SK-N-MC (cell line): ENCODE data around the gene HIGD2B.

ENCODE experiments used
- EZH2 ChIP-seq: fragments of 200-600 bp; sonication (generic); IDR thresholded peaks from one replicate; pipeline ENCODE4 v1.6.1; 2017; ENCODE audit warnings: antibody characterized with exemption
- FOXP2 ChIP-seq: optimal IDR thresholded peaks from 2 replicates; pipeline ENCODE3; 2011; ENCODE audit warnings: mild to moderate bottlenecking, moderate library complexity; ENCODE audit not compliant: insufficient read depth; ENCODE audit errors: extremely low read length, control extremely low read depth
- POLR2AphosphoS5 ChIP-seq: IDR thresholded peaks from 2 replicates; pipeline ENCODE4 v1.6.1; 2012; ENCODE audit warnings: mild to moderate bottlenecking, low read depth, low read length, borderline replicate concordance

DNA sequence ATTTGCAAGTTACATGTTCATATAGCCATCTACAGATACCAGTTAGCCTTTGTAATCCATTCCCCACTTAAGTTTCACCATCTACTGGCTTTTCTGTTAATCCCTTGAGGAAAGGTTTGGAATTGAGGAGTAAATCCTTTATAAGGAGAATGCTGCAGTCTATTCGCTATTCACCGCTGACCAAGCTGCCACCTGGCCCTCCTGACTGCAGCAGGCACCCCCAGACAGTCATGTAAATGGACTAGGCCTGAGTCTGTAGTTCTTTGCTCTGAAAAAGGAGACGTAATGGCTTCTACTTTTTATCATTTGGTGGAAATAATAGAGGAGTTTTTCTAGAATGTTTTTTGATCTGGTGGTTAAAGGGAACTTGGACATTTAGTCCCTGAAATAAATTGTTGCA is 3.2 kb downstream of the HIGD2B start:
- no peak for TF ChIP-seq POLR2AphosphoS5
- no peak for TF ChIP-seq FOXP2
- TF ChIP-seq EZH2 = no peak
